ENCODE results near the gene SRRM5.

SRRM5 gene

GRCh38 chr19:43611788-43612187, at the start of gene SRRM5:
SRRM5 (plus strand) TSS chr19:43612088; CDS start chr19:43612122, 34 bp downstream.
- peaks cover 28% of the 10 kb centered on the region for H3K4me1 Mint-ChIP-seq (ENCODE audit: low read depth)
- no peaks in the 10 kb centered on the region for H3K9me3 Mint-ChIP-seq (ENCODE audit: low read depth)
- peak within 1 kb of the TSS; percentile 28 for H3K27ac Mint-ChIP-seq
- H3K27me3 Mint-ChIP-seq: no peaks in the 10 kb centered on the region
- H3K36me3 Mint-ChIP-seq: peaks cover 4% of the 10 kb centered on the region
- H3K4me3 Mint-ChIP-seq: no peak within 1 kb of the TSS

- H3K27me3 Mint-ChIP-seq: no peaks in the 10 kb centered on the region
- peak overlapping the region; percentile 76 for H3K4me3 Mint-ChIP-seq
- no peaks in the 10 kb centered on the region for H3K9me3 Mint-ChIP-seq (ENCODE audit: low read depth)
- H3K27ac Mint-ChIP-seq: peak overlapping the region; percentile 93
- peaks cover 57% of the 10 kb centered on the region for H3K4me1 Mint-ChIP-seq (ENCODE audit: low read depth)
- peaks cover 11% of the 10 kb centered on the region for H3K36me3 Mint-ChIP-seq
These were observed 49.6 kb upstream of the SRRM5 start for GRCh38 chr19:43562226-43562697.

GRCh38 chr19:43562698-43563241, 49.1 kb upstream of the SRRM5 start:
- Mint-ChIP-seq H3K4me3 (peak overlapping the region; percentile 76), H3K9me3 (ENCODE audit: low read depth) (no peaks in the 10 kb centered on the region), H3K27ac (peak overlapping the region; percentile 93), H3K27me3 (no peaks in the 10 kb centered on the region), H3K4me1 (ENCODE audit: low read depth) (peaks cover 57% of the 10 kb centered on the region), H3K36me3 (peaks cover 11% of the 10 kb centered on the region)

GRCh38 chr19:43563816-43564457, 48.0 kb upstream of the SRRM5 start:
- peaks cover 57% of the 10 kb centered on the region for H3K4me1 Mint-ChIP-seq (ENCODE audit: low read depth)
- H3K27ac Mint-ChIP-seq: peak overlapping the region; percentile 93
- H3K27me3 Mint-ChIP-seq: no peaks in the 10 kb centered on the region
- peak overlapping the region; percentile 25 for H3K4me3 Mint-ChIP-seq
- peaks cover 11% of the 10 kb centered on the region for H3K36me3 Mint-ChIP-seq
- H3K9me3 Mint-ChIP-seq (ENCODE audit: low read depth): no peaks in the 10 kb centered on the region

GRCh38 chr19:43564800-43565199, 47.1 kb upstream of the SRRM5 start:
- H3K4me1 Mint-ChIP-seq (ENCODE audit: low read depth): peaks cover 58% of the 10 kb centered on the region
- no peak overlapping the region for H3K4me3 Mint-ChIP-seq
- peaks cover 11% of the 10 kb centered on the region for H3K36me3 Mint-ChIP-seq
- H3K9me3 Mint-ChIP-seq (ENCODE audit: low read depth): no peaks in the 10 kb centered on the region
- no peaks in the 10 kb centered on the region for H3K27me3 Mint-ChIP-seq
- H3K27ac Mint-ChIP-seq: peak overlapping the region; percentile 80

GRCh38 chr19:43569657-43570056, 42.2 kb upstream of the SRRM5 start:
- Mint-ChIP-seq H3K4me1 (ENCODE audit: low read depth) (peaks cover 37% of the 10 kb centered on the region), H3K27ac (no peak overlapping the region), H3K9me3 (ENCODE audit: low read depth) (no peaks in the 10 kb centered on the region), H3K36me3 (peaks cover 5% of the 10 kb centered on the region), H3K4me3 (no peak overlapping the region), H3K27me3 (no peaks in the 10 kb centered on the region)

- Mint-ChIP-seq H3K36me3 (peaks cover 5% of the 10 kb centered on the region), H3K27ac (no peak overlapping the region), H3K9me3 (ENCODE audit: low read depth) (no peaks in the 10 kb centered on the region), H3K4me1 (ENCODE audit: low read depth) (peaks cover 38% of the 10 kb centered on the region), H3K27me3 (no peaks in the 10 kb centered on the region), H3K4me3 (no peak overlapping the region)
These were observed 41.6 kb upstream of the SRRM5 start for GRCh38 chr19:43570174-43570791.

- Mint-ChIP-seq H3K4me1 (ENCODE audit: low read depth) (peaks cover 41% of the 10 kb centered on the region), H3K27me3 (no peaks in the 10 kb centered on the region), H3K27ac (peak overlapping the region; percentile 1), H3K36me3 (peaks cover 2% of the 10 kb centered on the region), H3K9me3 (ENCODE audit: low read depth) (no peaks in the 10 kb centered on the region), H3K4me3 (no peak overlapping the region)
These were observed 39.7 kb upstream of the SRRM5 start for GRCh38 chr19:43572171-43572588.

- Mint-ChIP-seq H3K9me3 (ENCODE audit: low read depth) (no peaks in the 10 kb centered on the region), H3K4me1 (ENCODE audit: low read depth) (peaks cover 46% of the 10 kb centered on the region)
These were observed 37.3 kb upstream of the SRRM5 start for GRCh38 chr19:43574424-43575155.

GRCh38 chr19:43575156-43575950, 36.5 kb upstream of the SRRM5 start, which contains the start of the genes PINLYP and XRCC1:
PINLYP (plus strand) TSS chr19:43575801; CDS start chr19:43577192, 1,391 bp downstream.
XRCC1 (minus strand) TSS chr19:43575527; CDS start chr19:43575458, 69 bp downstream.
- Mint-ChIP-seq H3K36me3 (no peaks in the 10 kb centered on the region), H3K9me3 (ENCODE audit: low read depth) (no peaks in the 10 kb centered on the region), H3K27ac (peak within 1 kb of the TSS; percentile 91), H3K4me1 (ENCODE audit: low read depth) (peaks cover 47% of the 10 kb centered on the region), H3K27me3 (no peaks in the 10 kb centered on the region), H3K4me3 (peak within 1 kb of the TSS; percentile 93)

More at GRCh38 chr19:43574424-43575155, 37.3 kb upstream of the SRRM5 start:
- Mint-ChIP-seq H3K27ac (peak overlapping the region; percentile 91), H3K36me3 (peaks cover 2% of the 10 kb centered on the region), H3K4me3 (peak overlapping the region; percentile 93), H3K27me3 (no peaks in the 10 kb centered on the region)

- Mint-ChIP-seq H3K9me3 (ENCODE audit: low read depth) (no peaks in the 10 kb centered on the region), H3K4me3 (peak overlapping the region; percentile 93), H3K4me1 (ENCODE audit: low read depth) (peaks cover 41% of the 10 kb centered on the region), H3K27ac (peak overlapping the region; percentile 50), H3K27me3 (no peaks in the 10 kb centered on the region), H3K36me3 (no peaks in the 10 kb centered on the region)
These were observed 35.7 kb upstream of the SRRM5 start for GRCh38 chr19:43575955-43576878.

GRCh38 chr19:43578787-43579186, 33.1 kb upstream of the SRRM5 start:
- H3K4me1 Mint-ChIP-seq (ENCODE audit: low read depth): peaks cover 36% of the 10 kb centered on the region
- H3K4me3 Mint-ChIP-seq: peak overlapping the region; percentile 77
- H3K36me3 Mint-ChIP-seq: no peaks in the 10 kb centered on the region
- H3K27ac Mint-ChIP-seq: peak overlapping the region; percentile 70
- no peaks in the 10 kb centered on the region for H3K27me3 Mint-ChIP-seq
- H3K9me3 Mint-ChIP-seq (ENCODE audit: low read depth): no peaks in the 10 kb centered on the region

- Mint-ChIP-seq H3K36me3 (peaks cover 4% of the 10 kb centered on the region), H3K9me3 (ENCODE audit: low read depth) (no peaks in the 10 kb centered on the region), H3K4me1 (ENCODE audit: low read depth) (peaks cover 32% of the 10 kb centered on the region), H3K27ac (peak overlapping the region; percentile 70), H3K4me3 (peak overlapping the region; percentile 51), H3K27me3 (no peaks in the 10 kb centered on the region)
These were observed 30.4 kb upstream of the SRRM5 start for GRCh38 chr19:43581467-43581866.
